HepG2 (cell line): ENCODE measurements around the gene HAPLN1. TPM values are rescaled to one million over a fixed set of nuclear protein-coding genes. Genes with fewer than 3 reads are reported as not detected.

Source experiments
- ATAC-seq: fragments of 200-7000 bp; cut with Tn5 transposase; 3 replicates; pipeline ENCODE4 v1.9.1; 2020; ENCODE audit warnings: mild to moderate bottlenecking, moderate library complexity
- BruUV-seq: library from RNA; stranded (reverse); fragments of 400-500 nt; replicated peaks from 2 replicates; lab custom pipeline; 2021; lab: Mats Ljungman, UMichigan
- CTCF ChIA-PET: fragments of 300-600 bp; formaldehyde crosslinking; extraction: SDS; loops from one replicate; lab custom pipeline; 2021; ENCODE audit warnings: low total read pairs, inconsistent platforms, low intra/inter-chr PET ratio; lab: Yijun Ruan, JAX
- POLR2A ChIA-PET: fragments of 350-600 bp; sonication (Branson Sonifier 250); formaldehyde crosslinking; loops from one replicate; lab custom pipeline; 2020; ENCODE audit warnings: antibody characterized with exemption, inconsistent platforms; lab: Yijun Ruan, JAX
- DNase-seq: peaks from one replicate; pipeline ENCODE4 v3.0.0-alpha.2; 2015; ENCODE audit warnings: low spot score
- FAIRE-seq: peaks from 3 replicates; lab custom pipeline; 2011; peaks lifted over from hg19 to GRCh38; lab: Jason Lieb, UNC
- H2AFZ ChIP-seq: one replicate; pipeline ENCODE4 v1.6.1; 2011; ENCODE audit warnings: low read length, inconsistent platforms
- H3K27ac ChIP-seq: fragments of 300-600 bp; 3 replicates; pipeline ENCODE4 v1.8.0; 2011; ENCODE audit warnings: mixed run types, mild to moderate bottlenecking, mixed read lengths, low read length, inconsistent platforms; ENCODE audit not compliant: insufficient read depth; ENCODE audit errors: extremely low read length
- H3K27me3 ChIP-seq, 2 experiments: fragments of 200-600 bp in 1 of 2; 2 replicates in 1 of 2; 3 replicates in 1 of 2; pipeline versions ENCODE4 v1.6.0 to v1.8.0; 2011; ENCODE audit warnings: low read length in 2 of 2, mild to moderate bottlenecking in 2 of 2, moderate library complexity in 2 of 2, inconsistent platforms in 1 of 2; ENCODE audit not compliant: insufficient read depth in 2 of 2, control insufficient read depth in 1 of 2
- H3K36me3 ChIP-seq, 2 experiments: fragments of 200-600 bp in 1 of 2; replicated peaks in 1 of 2; 2 replicates in 1 of 2; 3 replicates in 1 of 2; pipeline versions ENCODE4 v1.5.1 to v1.8.0; 2011; ENCODE audit warnings: low read length in 2 of 2, inconsistent platforms in 1 of 2; ENCODE audit not compliant: insufficient read depth in 2 of 2, control insufficient read depth in 1 of 2
- H3K4me1 ChIP-seq: 2 replicates; pipeline ENCODE4 v1.5.1; 2012; ENCODE audit warnings: low read length, inconsistent platforms; ENCODE audit not compliant: insufficient read depth
- H3K4me2 ChIP-seq: 2 replicates; pipeline ENCODE4 v1.6.0; 2011; ENCODE audit warnings: low read depth, low read length, inconsistent platforms
- H3K4me3 ChIP-seq, 3 experiments: fragments of 200-600 bp in 1 of 3; sonication (generic), shearing (Covaris generic) in 1 of 3; replicated peaks in 1 of 3; 2 replicates each; pipeline ENCODE4 v1.5.1; 2011 to 2016; ENCODE audit warnings: low read length in 3 of 3, inconsistent platforms in 2 of 3, low read depth in 2 of 3, mild to moderate bottlenecking in 2 of 3, control low read depth in 1 of 3, mixed read lengths in 1 of 3; ENCODE audit not compliant: insufficient read depth in 1 of 3
- H3K79me2 ChIP-seq: one replicate; pipeline ENCODE4 v1.6.1; 2011; ENCODE audit warnings: low read length, inconsistent platforms; ENCODE audit not compliant: insufficient read depth
- H3K9ac ChIP-seq: 2 replicates; pipeline ENCODE4 v1.6.0; 2011; ENCODE audit warnings: mild to moderate bottlenecking, low read depth, low read length, inconsistent platforms; ENCODE audit not compliant: insufficient read depth
- H3K9me3 ChIP-seq: 2 replicates; pipeline ENCODE4 v1.5.1; 2012; ENCODE audit warnings: mild to moderate bottlenecking, low read length
- H4K20me1 ChIP-seq: 2 replicates; pipeline ENCODE4 v1.6.0; 2011; ENCODE audit warnings: inconsistent platforms, mild to moderate bottlenecking, low read length, moderate library complexity; ENCODE audit not compliant: insufficient read depth
- CCDC6 ChIP-seq: sonication (generic); formaldehyde crosslinking; IDR thresholded peaks from 2 replicates; pipeline ENCODE4 v1.8.1; 2022; ENCODE audit warnings: mild to moderate bottlenecking, missing genetic modification reagents, moderate library complexity
- FIP1L1 ChIP-seq: fragments of 200-400 bp; formaldehyde crosslinking; IDR thresholded peaks from 2 replicates; pipeline ENCODE4 v1.6.1; 2018; ENCODE audit warnings: low read depth, mild to moderate bottlenecking, low read length, moderate library complexity, borderline replicate concordance; ENCODE audit not compliant: insufficient read depth
- MTF2 ChIP-seq: sonication (generic); formaldehyde crosslinking; IDR thresholded peaks from 2 replicates; pipeline ENCODE4 v1.5.0; 2020; ENCODE audit warnings: missing genetic modification reagents, borderline replicate concordance
- NCOA2 ChIP-seq: sonication (generic); formaldehyde crosslinking; IDR thresholded peaks from 2 replicates; pipeline ENCODE4 v1.8.0; 2022; ENCODE audit warnings: inconsistent platforms
- NFE2L1 ChIP-seq: sonication (generic); formaldehyde crosslinking; IDR thresholded peaks from 2 replicates; pipeline ENCODE4 v1.4.0; 2020; ENCODE audit warnings: missing genetic modification reagents, mild to moderate bottlenecking, borderline replicate concordance
- NR3C1 ChIP-seq: sonication (generic); formaldehyde crosslinking; IDR thresholded peaks from 2 replicates; pipeline ENCODE4 v1.4.0; 2020; ENCODE audit warnings: missing genetic modification reagents
- SETDB1 ChIP-seq: sonication (generic); formaldehyde crosslinking; IDR thresholded peaks from 2 replicates; pipeline ENCODE4 v1.5.1; 2020; ENCODE audit warnings: missing genetic modification reagents, mild to moderate bottlenecking, borderline replicate concordance
- SRSF9 ChIP-seq: fragments of 200-400 bp; formaldehyde crosslinking; IDR thresholded peaks from 2 replicates; pipeline ENCODE4 v1.6.1; 2018; ENCODE audit warnings: borderline replicate concordance, mild to moderate bottlenecking, low read depth, low read length; ENCODE audit not compliant: insufficient read depth, poor library complexity, severe bottlenecking
- ZFP62 ChIP-seq: sonication (generic); formaldehyde crosslinking; IDR thresholded peaks from 2 replicates; pipeline ENCODE4 v1.4.0; 2020; ENCODE audit warnings: missing genetic modification reagents
- ZNF543 ChIP-seq: sonication (generic); formaldehyde crosslinking; IDR thresholded peaks from 2 replicates; pipeline ENCODE4 v1.4.0; 2020; ENCODE audit warnings: mild to moderate bottlenecking, missing genetic modification reagents
- ZNF646 ChIP-seq: sonication (generic); formaldehyde crosslinking; IDR thresholded peaks from 2 replicates; pipeline ENCODE4 v1.9.0; 2021; ENCODE audit warnings: mild to moderate bottlenecking, missing genetic modification reagents
- ZNF781 ChIP-seq: sonication (generic); formaldehyde crosslinking; IDR thresholded peaks from 2 replicates; pipeline ENCODE4 v1.5.1; 2020; ENCODE audit warnings: borderline replicate concordance, mild to moderate bottlenecking, missing genetic modification reagents; ENCODE audit errors: not compliant biosample characterization
- WGBS: methylation state at CpG from one replicate; pipeline ENCODE4 v1.1.6; 2017; ENCODE audit warnings: low lambda C conversion rate; 5-methylcytosine and 5-hydroxymethylcytosine counted together
- in situ Hi-C: cut with HindIII; loops from 2 replicates; pipeline ENCODE4 v1.10.0; 2017; ENCODE audit warnings: low pct_unique_long_range_greater_than_20kb; ENCODE audit not compliant: extremely low pct_ligation_motif_present
- intact Hi-C: fragments of 100-400 bp; cut with micrococcal nuclease; formaldehyde crosslinking; loops from one replicate; pipeline ENCODE4 v1.10.0; 2022; ENCODE audit not compliant: unreplicated experiment
- polyA plus RNA-seq, 8 experiments: library from polyadenylated mRNA; depleted of rRNA in 3 of 8; stranded (reverse) in 7 of 8; unstranded in 1 of 8; fragments of >200 nt; fragmentation: Illumina TruSeq in 4 of 8; extraction: Trizol in 4 of 8; gene quantifications; 2 replicates each; pipeline versions ENCODE4 v1.2.1 to v1.2.3, GENCODE V29; 2011 to 2016; ENCODE audit warnings: low read depth in 4 of 8, missing spikeins in 1 of 8, mixed read lengths in 1 of 8; ENCODE audit not compliant: insufficient read depth in 1 of 8
- total RNA-seq, 5 experiments: library from RNA; depleted of rRNA; stranded (reverse); fragments of >200 nt; fragmentation: Illumina TruSeq; extraction: Trizol; gene quantifications; 2 replicates each; pipeline ENCODE4 v1.2.3, GENCODE V29; 2016; ENCODE audit warnings: low read depth in 1 of 5

HAPLN1 gene
- total and polyA plus RNA-seq, 2 of the 13 experiments (the other 11 are each of a cell fraction or from before 2014, with no cell fraction given), result not detected

- TF ChIP-seq ZFP62, result no peak
- no peak for TF ChIP-seq NFE2L1 (CRISPR knock-in tag)
- TF ChIP-seq FIP1L1, result no peak
- TF ChIP-seq, all 625 proteins: peak for 0
Observed at GRCh38 chr5:83686251-83686650, 34.4 kb downstream of the HAPLN1 start (continued).

- no TSS peak for BruUV-seq
- Histone ChIP-seq H3K27me3 (no peaks in the 10 kb centered on the region), H3K36me3 (no peaks in the 10 kb centered on the region), H3K79me2 (no peaks in the 10 kb centered on the region), H3K4me2 (no peak overlapping the region), H3K9ac (no peak overlapping the region), H3K27ac (no peak overlapping the region), H4K20me1 (no peaks in the 10 kb centered on the region), H3K4me3 (no peak overlapping the region), H3K4me1 (no peaks in the 10 kb centered on the region), H3K9me3 (no peaks in the 10 kb centered on the region), H2AFZ (no peak overlapping the region)
- intact Hi-C loops, result no loop called here
- WGBS, result 0% methylated on average over 2 of the region's 2 CpGs
- ATAC-seq, result no peak
- no peak for TF ChIP-seq CCDC6
- no peak for TF ChIP-seq NR3C1
- no peak for DNase-seq
- ChIA-PET POLR2A (no interaction called here), CTCF (no interaction called here)
- in situ Hi-C loops, result no loop called here
- no peak for FAIRE-seq
Observed at GRCh38 chr5:83683836-83684235, 36.8 kb downstream of the HAPLN1 start.

- no peak overlapping the region for H2AFZ ChIP-seq
- H3K27ac ChIP-seq, result no peak overlapping the region
- in situ Hi-C loops, result no loop called here
- no peaks in the 10 kb centered on the region for H3K36me3 ChIP-seq
- H3K9ac ChIP-seq, result no peak overlapping the region
- no peaks in the 10 kb centered on the region for H3K79me2 ChIP-seq
- no peak overlapping the region for H3K4me2 ChIP-seq
- H3K9me3 ChIP-seq, result no peaks in the 10 kb centered on the region
- no peaks in the 10 kb centered on the region for H4K20me1 ChIP-seq
- ATAC-seq (no peak), DNase-seq (no peak), FAIRE-seq (no peak)
- ChIA-PET CTCF (no interaction called here), POLR2A (no interaction called here)
- no peaks in the 10 kb centered on the region; a peak in 1 of 5 replicates for H3K27me3 ChIP-seq
- intact Hi-C loops, result no loop called here
- no TSS peak for BruUV-seq
- H3K4me3 ChIP-seq, result no peak overlapping the region
- H3K4me1 ChIP-seq, result no peaks in the 10 kb centered on the region
- TF ChIP-seq ZNF543 (CRISPR knock-in tag) (no peak), NCOA2 (CRISPR knock-in tag) (no peak), SRSF9 (no peak), MTF2 (CRISPR knock-in tag) (no peak), SETDB1 (CRISPR knock-in tag) (no peak), ZNF646 (CRISPR knock-in tag) (no peak), ZNF781 (CRISPR knock-in tag) (no peak)
Observed at GRCh38 chr5:83672646-83673045, 48.0 kb downstream of the HAPLN1 start.
